ENCODE data around the gene UGT2B11.
"Not testable (repeated sequence)": the region's sequence is repeated elsewhere in the genome, so short reads cannot be mapped to it uniquely, and the experiment has no call there.

The UGT2B11 gene

DNA sequence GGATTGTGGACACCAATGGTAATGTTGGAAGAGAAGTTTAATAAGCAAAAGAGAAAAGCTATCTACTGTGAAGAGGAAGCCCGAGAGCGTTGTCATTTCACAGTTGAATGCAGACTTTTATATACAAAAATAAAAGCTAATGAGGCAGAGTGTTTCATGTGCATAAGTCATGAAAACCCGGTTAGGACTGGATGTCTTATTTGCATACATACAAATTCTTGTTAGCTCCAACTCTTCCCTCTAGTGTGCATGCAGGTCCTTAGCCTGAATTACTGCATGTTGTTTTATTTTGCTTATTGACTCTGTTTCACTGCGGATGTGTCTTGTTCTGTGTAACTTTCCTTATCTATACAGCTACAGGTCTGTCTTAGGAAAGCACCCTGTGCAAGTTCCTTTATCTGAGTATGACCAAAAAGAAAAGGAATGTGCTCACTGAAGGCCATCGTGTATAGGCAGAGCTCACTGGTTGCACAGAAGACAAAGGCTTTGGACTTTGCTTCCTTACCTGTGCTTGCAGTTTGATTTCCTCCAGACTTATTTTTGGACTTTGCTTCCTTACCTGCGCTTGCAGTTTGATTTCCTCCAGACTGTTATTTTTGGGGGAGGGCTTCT lies 25.1 kb upstream of the UGT2B11 start:
- H3F3A ChIP-seq (ENCODE audit: control insufficient read depth, insufficient read depth), result no peaks in the 10 kb centered on the region
- no peak overlapping the region for H3K4me3 ChIP-seq (ENCODE audit: low read length)
- H3K4me1 ChIP-seq (ENCODE audit: control insufficient read depth, low read length), result peaks cover 9% of the 10 kb centered on the region
- H3K9me3 ChIP-seq (ENCODE audit: control insufficient read depth, insufficient read depth, low read length), result no peaks in the 10 kb centered on the region
- peak overlapping the region; percentile 19; the same call in 1 of the 2 replicates for H3K4me2 ChIP-seq (ENCODE audit: low read length)
- no peaks in the 10 kb centered on the region for H4K20me1 ChIP-seq (ENCODE audit: control insufficient read depth, insufficient read depth, low read depth, low read length)
- TF ChIP-seq EZH2phosphoT487 (IDR thresholded peaks at IDR 0.05; ENCODE audit: borderline replicate concordance, low read length), result no peak
- TF ChIP-seq, protein P1, sequence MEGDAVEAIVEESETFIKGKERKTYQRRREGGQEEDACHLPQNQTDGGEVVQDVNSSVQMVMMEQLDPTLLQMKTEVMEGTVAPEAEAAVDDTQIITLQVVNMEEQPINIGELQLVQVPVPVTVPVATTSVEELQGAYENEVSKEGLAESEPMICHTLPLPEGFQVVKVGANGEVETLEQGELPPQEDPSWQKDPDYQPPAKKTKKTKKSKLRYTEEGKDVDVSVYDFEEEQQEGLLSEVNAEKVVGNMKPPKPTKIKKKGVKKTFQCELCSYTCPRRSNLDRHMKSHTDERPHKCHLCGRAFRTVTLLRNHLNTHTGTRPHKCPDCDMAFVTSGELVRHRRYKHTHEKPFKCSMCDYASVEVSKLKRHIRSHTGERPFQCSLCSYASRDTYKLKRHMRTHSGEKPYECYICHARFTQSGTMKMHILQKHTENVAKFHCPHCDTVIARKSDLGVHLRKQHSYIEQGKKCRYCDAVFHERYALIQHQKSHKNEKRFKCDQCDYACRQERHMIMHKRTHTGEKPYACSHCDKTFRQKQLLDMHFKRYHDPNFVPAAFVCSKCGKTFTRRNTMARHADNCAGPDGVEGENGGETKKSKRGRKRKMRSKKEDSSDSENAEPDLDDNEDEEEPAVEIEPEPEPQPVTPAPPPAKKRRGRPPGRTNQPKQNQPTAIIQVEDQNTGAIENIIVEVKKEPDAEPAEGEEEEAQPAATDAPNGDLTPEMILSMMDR (IDR thresholded peaks at IDR 0.05; ENCODE audit: low read depth, low read length, poor library complexity, severe bottlenecking), result no peak
- no peaks in the 10 kb centered on the region for H3K9me2 ChIP-seq (replicated peaks; ENCODE audit: control insufficient read depth, low read length)
- no peak overlapping the region for H3K27ac ChIP-seq (ENCODE audit: low read depth, low read length)
- no peaks in the 10 kb centered on the region for H3K36me3 ChIP-seq (ENCODE audit: control insufficient read depth, low read length)
- H3K27me3 ChIP-seq (ENCODE audit: control insufficient read depth, low read length), result no peaks in the 10 kb centered on the region
- no peaks in the 10 kb centered on the region for H3K79me2 ChIP-seq (ENCODE audit: control insufficient read depth, low read length)

DNA sequence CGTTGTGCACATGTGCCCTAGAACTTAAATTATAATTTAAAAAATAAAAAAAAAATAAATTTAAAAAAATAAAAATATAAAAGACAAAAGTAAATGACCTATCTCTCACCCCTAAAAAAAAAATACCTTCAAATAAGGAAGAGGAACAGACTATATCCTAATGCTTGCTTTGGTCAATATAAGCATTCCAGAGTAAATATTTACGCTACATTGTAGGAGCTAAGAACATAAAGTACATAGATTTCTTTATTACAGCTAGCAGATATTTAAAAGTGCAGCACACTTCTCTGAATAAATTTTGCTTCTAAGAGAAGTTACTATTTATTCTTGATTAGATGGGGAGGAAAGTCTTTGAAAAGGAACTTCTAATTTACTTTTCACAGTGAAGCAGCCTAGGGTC lies 24.5 kb upstream of the UGT2B11 start:
- H3K36me3 ChIP-seq (ENCODE audit: control insufficient read depth, low read length), result no peaks in the 10 kb centered on the region
- H3K27ac ChIP-seq (ENCODE audit: low read depth, low read length), result no peak overlapping the region
- peaks cover 9% of the 10 kb centered on the region for H3K4me1 ChIP-seq (ENCODE audit: control insufficient read depth, low read length)
- no peak overlapping the region for H3K4me2 ChIP-seq (ENCODE audit: low read length)
- H3F3A ChIP-seq (ENCODE audit: control insufficient read depth, insufficient read depth), result no peaks in the 10 kb centered on the region
- TF ChIP-seq EZH2phosphoT487 (IDR thresholded peaks at IDR 0.05; ENCODE audit: borderline replicate concordance, low read length), result no peak
- TF ChIP-seq, protein P1 (IDR thresholded peaks at IDR 0.05; ENCODE audit: low read depth, low read length, poor library complexity, severe bottlenecking), result no peak
- H3K27me3 ChIP-seq (ENCODE audit: control insufficient read depth, low read length), result no peaks in the 10 kb centered on the region
- H3K9me2 ChIP-seq (replicated peaks; ENCODE audit: control insufficient read depth, low read length), result no peaks in the 10 kb centered on the region
- H3K9me3 ChIP-seq (ENCODE audit: control insufficient read depth, insufficient read depth, low read length), result no peaks in the 10 kb centered on the region
- no peaks in the 10 kb centered on the region for H4K20me1 ChIP-seq (ENCODE audit: control insufficient read depth, insufficient read depth, low read depth, low read length)
- H3K79me2 ChIP-seq (ENCODE audit: control insufficient read depth, low read length), result no peaks in the 10 kb centered on the region
- no peak overlapping the region for H3K4me3 ChIP-seq (ENCODE audit: low read length)

DNA sequence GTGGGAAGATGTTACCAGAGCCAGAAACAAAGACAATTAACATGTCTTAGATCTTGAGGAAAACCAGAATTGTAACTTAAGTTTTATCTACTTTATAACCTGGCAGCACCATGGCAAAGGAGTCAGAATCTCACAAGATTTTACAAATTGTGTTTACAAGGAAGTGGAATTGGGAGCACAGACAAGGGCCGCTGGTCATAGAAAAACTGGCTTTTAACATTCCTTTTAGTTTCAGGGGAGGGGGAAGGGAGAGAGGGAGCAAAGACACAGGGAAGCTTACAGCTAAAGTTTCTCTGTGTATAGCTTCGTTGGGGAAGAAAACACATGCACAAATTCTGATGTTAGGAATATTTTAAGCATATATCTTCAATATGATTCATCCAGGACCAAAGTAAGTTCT lies 10.3 kb upstream of the UGT2B11 start:
- Histone ChIP-seq H3K36me3 (ENCODE audit: control insufficient read depth, low read length) (no peaks in the 10 kb centered on the region), H3K27me3 (ENCODE audit: control insufficient read depth, low read length) (no peaks in the 10 kb centered on the region), H3K4me2 (ENCODE audit: low read length) (no peak overlapping the region), H3F3A (ENCODE audit: control insufficient read depth, insufficient read depth) (no peaks in the 10 kb centered on the region), H4K20me1 (ENCODE audit: control insufficient read depth, insufficient read depth, low read depth, low read length) (no peaks in the 10 kb centered on the region), H3K4me1 (ENCODE audit: control insufficient read depth, low read length) (no peaks in the 10 kb centered on the region), H3K27ac (ENCODE audit: low read depth, low read length) (no peak overlapping the region), H3K9me3 (ENCODE audit: control insufficient read depth, insufficient read depth, low read length) (no peaks in the 10 kb centered on the region), H3K4me3 (ENCODE audit: low read length) (no peak overlapping the region), H3K9me2 (replicated peaks; ENCODE audit: control insufficient read depth, low read length) (no peaks in the 10 kb centered on the region), H3K79me2 (ENCODE audit: control insufficient read depth, low read length) (no peaks in the 10 kb centered on the region)
- TF ChIP-seq, protein P1 (IDR thresholded peaks at IDR 0.05; ENCODE audit: low read depth, low read length, poor library complexity, severe bottlenecking), result no peak
- TF ChIP-seq EZH2phosphoT487 (IDR thresholded peaks at IDR 0.05; ENCODE audit: borderline replicate concordance, low read length), result no peak

DNA sequence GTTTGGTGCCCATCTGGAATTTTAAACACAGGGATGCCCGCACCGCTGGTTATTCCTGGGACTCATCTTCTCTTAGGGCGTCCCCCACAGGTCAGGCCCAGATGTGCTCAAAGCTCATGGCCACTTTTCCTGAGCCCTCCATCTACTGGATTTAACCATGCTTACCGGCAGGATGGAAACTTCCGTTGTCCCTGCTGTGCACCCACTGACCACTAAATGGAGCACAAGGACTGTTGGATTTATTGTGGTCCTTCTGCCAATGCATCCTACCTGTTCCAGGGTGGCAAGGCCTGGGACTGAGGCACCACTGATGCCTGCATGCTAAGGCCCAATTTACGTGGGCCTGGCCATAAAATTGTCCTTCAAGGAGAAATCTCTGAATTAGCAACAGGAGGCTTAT lies 8.7 kb upstream of the UGT2B11 start:
- H3K4me1 ChIP-seq (ENCODE audit: control insufficient read depth, low read length); H3K4me3 ChIP-seq (ENCODE audit: low read length); H4K20me1 ChIP-seq (ENCODE audit: control insufficient read depth, insufficient read depth, low read depth, low read length); H3K9me3 ChIP-seq (ENCODE audit: control insufficient read depth, insufficient read depth, low read length); H3K9me2 ChIP-seq (replicated peaks; ENCODE audit: control insufficient read depth, low read length); H3K36me3 ChIP-seq (ENCODE audit: control insufficient read depth, low read length); H3K4me2 ChIP-seq (ENCODE audit: low read length); H3F3A ChIP-seq (ENCODE audit: control insufficient read depth, insufficient read depth); H3K27me3 ChIP-seq (ENCODE audit: control insufficient read depth, low read length); H3K79me2 ChIP-seq (ENCODE audit: control insufficient read depth, low read length); H3K27ac ChIP-seq (ENCODE audit: low read depth, low read length): not testable (repeated sequence)

DNA sequence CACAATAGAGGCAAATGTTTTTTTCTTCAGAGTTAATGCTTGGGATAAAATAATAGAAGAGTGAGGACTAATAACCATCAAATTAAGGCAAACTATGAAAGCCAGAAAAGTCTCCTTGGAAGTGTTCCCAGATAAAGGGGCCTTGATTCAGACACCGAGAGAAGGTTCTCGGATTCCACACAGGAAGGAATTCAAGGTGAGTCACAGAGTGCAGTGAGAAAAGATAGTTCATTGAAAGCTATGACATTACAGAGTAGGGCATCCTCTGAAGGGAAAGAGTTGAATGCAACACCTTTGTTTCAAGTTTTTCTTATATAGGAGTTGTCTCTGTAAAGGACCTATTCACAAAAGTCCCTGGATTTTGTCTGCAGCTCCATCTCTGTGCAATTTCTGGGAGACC lies 3.9 kb upstream of the UGT2B11 start:
- not testable (repeated sequence) for H4K20me1 ChIP-seq (ENCODE audit: control insufficient read depth, insufficient read depth, low read depth, low read length); H3F3A ChIP-seq (ENCODE audit: control insufficient read depth, insufficient read depth); H3K4me1 ChIP-seq (ENCODE audit: control insufficient read depth, low read length); H3K27ac ChIP-seq (ENCODE audit: low read depth, low read length); H3K27me3 ChIP-seq (ENCODE audit: control insufficient read depth, low read length); H3K36me3 ChIP-seq (ENCODE audit: control insufficient read depth, low read length); H3K4me2 ChIP-seq (ENCODE audit: low read length); H3K9me2 ChIP-seq (replicated peaks; ENCODE audit: control insufficient read depth, low read length); H3K4me3 ChIP-seq (ENCODE audit: low read length); H3K9me3 ChIP-seq (ENCODE audit: control insufficient read depth, insufficient read depth, low read length); H3K79me2 ChIP-seq (ENCODE audit: control insufficient read depth, low read length)
